Caco-2 (cell line): ENCODE measurements around the gene PRSS57. TPM values are rescaled to one million over a fixed set of nuclear protein-coding genes. Genes with fewer than 3 reads are reported as not detected.

Experiments used
- BruUV-seq: library from RNA; stranded (reverse); fragments of 400-500 nt; replicated peaks from 2 replicates; lab custom pipeline; 2021; lab: Mats Ljungman, UMichigan
- CTCF ChIA-PET: fragments of 300-600 bp; sonication (Branson Sonifier 250); formaldehyde crosslinking; loops from one replicate; lab custom pipeline; 2022; ENCODE audit warnings: antibody characterized with exemption; lab: Charles Lee
- POLR2A ChIA-PET: fragments of 300-600 bp; sonication (Branson Sonifier 250); formaldehyde crosslinking; loops from one replicate; lab custom pipeline; 2022; ENCODE audit warnings: antibody characterized with exemption; lab: Charles Lee
- DNase-seq, 2 experiments: peaks; one replicate each; pipeline versions ENCODE4 v3.0.0 to v3.0.0-alpha.2; 2020 to 2022
- H3K27me3 ChIP-seq: replicated peaks from 2 replicates; pipeline ENCODE4 v1.6.0; 2011; ENCODE audit warnings: low read length; ENCODE audit not compliant: control insufficient read depth, insufficient read depth
- H3K36me3 ChIP-seq: 2 replicates; pipeline ENCODE4 v1.5.1; 2011; ENCODE audit warnings: low read length; ENCODE audit not compliant: control insufficient read depth, insufficient read depth
- H3K4me1 ChIP-seq: fragments of 250-450 bp; sonication (Bioruptor Pico); 2 replicates; pipeline ENCODE4 v1.5.1; 2020; ENCODE audit warnings: mild to moderate bottlenecking
- H3K4me3 ChIP-seq: 2 replicates; pipeline ENCODE4 v1.5.1; 2011; ENCODE audit warnings: low read depth, mild to moderate bottlenecking, control low read depth, low read length
- H3K9me3 ChIP-seq: fragments of 250-450 bp; sonication (Bioruptor Pico); 2 replicates; pipeline ENCODE4 v1.5.1; 2020; ENCODE audit warnings: mild to moderate bottlenecking, moderate library complexity
- H3K27ac Mint-ChIP-seq: one replicate; pipeline ENCODE4 v1.8.0; 2022; ENCODE audit warnings: mixed read lengths; ENCODE audit not compliant: unreplicated experiment
- H3K27me3 Mint-ChIP-seq: one replicate; pipeline ENCODE4 v1.8.0; 2022; ENCODE audit warnings: mixed read lengths; ENCODE audit not compliant: insufficient read depth, unreplicated experiment
- H3K36me3 Mint-ChIP-seq: one replicate; pipeline ENCODE4 v1.8.0; 2022; ENCODE audit warnings: mild to moderate bottlenecking, mixed read lengths; ENCODE audit not compliant: insufficient read depth, unreplicated experiment
- H3K4me1 Mint-ChIP-seq: one replicate; pipeline ENCODE4 v1.8.0; 2022; ENCODE audit warnings: low read depth, mixed read lengths; ENCODE audit not compliant: unreplicated experiment
- H3K4me3 Mint-ChIP-seq: one replicate; pipeline ENCODE4 v1.8.0; 2022; ENCODE audit warnings: mild to moderate bottlenecking, moderate library complexity, mixed read lengths; ENCODE audit not compliant: unreplicated experiment
- H3K9me3 Mint-ChIP-seq: one replicate; pipeline ENCODE4 v1.8.0; 2022; ENCODE audit warnings: mixed read lengths; ENCODE audit not compliant: unreplicated experiment
- CTCF ChIP-seq, 2 experiments: fragments of 200-600 bp in 1 of 2; IDR thresholded peaks; 1 replicate in 1 of 2; 2 replicates in 1 of 2; pipeline versions ENCODE4 v1.5.1 to v1.8.0; 2011 to 2022; ENCODE audit warnings: antibody characterized with exemption in 1 of 2, control low read depth in 1 of 2, inconsistent platforms in 1 of 2, low read depth in 1 of 2, low read length in 1 of 2, mild to moderate bottlenecking in 1 of 2, moderate library complexity in 1 of 2; ENCODE audit not compliant: insufficient read depth in 1 of 2, severe bottlenecking in 1 of 2, unreplicated experiment in 1 of 2
- intact Hi-C: fragments of 100-400 bp; cut with micrococcal nuclease; formaldehyde crosslinking; loops from one replicate; pipeline ENCODE4 v1.10.0; 2022; ENCODE audit not compliant: unreplicated experiment
- total RNA-seq: library from RNA; stranded (reverse); gene quantifications from 2 replicates; pipeline ENCODE4 v1.2.3, GENCODE V29; 2022

Gene PRSS57
- total RNA-seq, 1 experiment from 2014 or later: not detected

GRCh38 chr19:658059-658839 lies 37.0 kb downstream of the PRSS57 start:
- no peak overlapping the region for H3K27ac Mint-ChIP-seq
- no peaks in the 10 kb centered on the region for H3K27me3 Mint-ChIP-seq
- intact Hi-C loops: no loop called here

GRCh38 chr19:657611-658010 lies 37.6 kb downstream of the PRSS57 start:
- Histone ChIP-seq H3K9me3 (no peaks in the 10 kb centered on the region), H3K4me1 (peaks cover 14% of the 10 kb centered on the region), H3K4me3 (no peak overlapping the region), H3K27me3 (no peaks in the 10 kb centered on the region), H3K36me3 (peaks cover 4% of the 10 kb centered on the region)
- Mint-ChIP-seq H3K27ac (no peak overlapping the region), H3K9me3 (no peaks in the 10 kb centered on the region), H3K4me1 (no peaks in the 10 kb centered on the region), H3K36me3 (peaks cover 69% of the 10 kb centered on the region), H3K27me3 (no peaks in the 10 kb centered on the region), H3K4me3 (no peak overlapping the region)
- intact Hi-C loops: no loop called here
- no peak for TF ChIP-seq CTCF (IDR thresholded peaks at IDR 0.05; ENCODE audit: insufficient read depth in 1 of 2, low read depth in 1 of 2, low read length in 1 of 2, severe bottlenecking in 1 of 2, unreplicated experiment in 1 of 2)
- POLR2A ChIA-PET: no interaction called here
- DNase-seq: no peak
- BruUV-seq: no TSS peak
- CTCF ChIA-PET: no interaction called here

More at GRCh38 chr19:658059-658839, 37.0 kb downstream of the PRSS57 start:
- no peaks in the 10 kb centered on the region for H3K27me3 ChIP-seq
- Mint-ChIP-seq H3K4me3 (no peak overlapping the region), H3K4me1 (no peaks in the 10 kb centered on the region), H3K36me3 (peaks cover 64% of the 10 kb centered on the region), H3K9me3 (no peaks in the 10 kb centered on the region)
- H3K4me1 ChIP-seq: peaks cover 14% of the 10 kb centered on the region
- BruUV-seq: no TSS peak
- DNase-seq: no peak
- no peaks in the 10 kb centered on the region for H3K9me3 ChIP-seq
- TF ChIP-seq CTCF (IDR thresholded peaks at IDR 0.05; ENCODE audit: insufficient read depth in 1 of 2, low read depth in 1 of 2, low read length in 1 of 2, severe bottlenecking in 1 of 2, unreplicated experiment in 1 of 2): no peak
- ChIA-PET POLR2A (no interaction called here), CTCF (no interaction called here)
- H3K36me3 ChIP-seq: peaks cover 4% of the 10 kb centered on the region
- H3K4me3 ChIP-seq: no peak overlapping the region

- Histone ChIP-seq H3K36me3 (peaks cover 4% of the 10 kb centered on the region), H3K4me1 (peaks cover 14% of the 10 kb centered on the region), H3K27me3 (no peaks in the 10 kb centered on the region), H3K9me3 (no peaks in the 10 kb centered on the region), H3K4me3 (no peak overlapping the region)
- no peak for DNase-seq
- TF ChIP-seq CTCF (IDR thresholded peaks at IDR 0.05; ENCODE audit: insufficient read depth in 1 of 2, low read depth in 1 of 2, low read length in 1 of 2, severe bottlenecking in 1 of 2, unreplicated experiment in 1 of 2): no peak
- ChIA-PET POLR2A (no interaction called here), CTCF (no interaction called here)
- H3K27ac Mint-ChIP-seq: no peak overlapping the region
- H3K36me3 Mint-ChIP-seq: peaks cover 70% of the 10 kb centered on the region
- no peaks in the 10 kb centered on the region for H3K27me3 Mint-ChIP-seq
- no peaks in the 10 kb centered on the region for H3K4me1 Mint-ChIP-seq
- no peak overlapping the region for H3K4me3 Mint-ChIP-seq
- no TSS peak for BruUV-seq
- intact Hi-C loops: no loop called here
- H3K9me3 Mint-ChIP-seq: no peaks in the 10 kb centered on the region
Measured at GRCh38 chr19:656751-657559, 38.3 kb downstream of the PRSS57 start.
